Endothelial cell of umbilical vein (primary cell): Measurements from ENCODE around the gene UBASH3A.

Experiments used
- CTCF ChIP-seq, 2 donors: IDR thresholded peaks; 1 replicate in 1 of 2; 2 replicates in 1 of 2; pipeline ENCODE4 v1.5.1; 2011; ENCODE audit warnings: low read length in 2 of 2, mild to moderate bottlenecking in 2 of 2, moderate library complexity in 2 of 2, control low read depth in 1 of 2, inconsistent platforms in 1 of 2, low read depth in 1 of 2; ENCODE audit not compliant: insufficient read depth in 1 of 2; ENCODE audit errors: extremely low read depth in 1 of 2
- EZH2 ChIP-seq: IDR thresholded peaks from 2 replicates; pipeline ENCODE4 v1.6.1; 2012; ENCODE audit warnings: borderline replicate concordance, low read depth, mild to moderate bottlenecking, moderate library complexity, low read length, inconsistent platforms; ENCODE audit not compliant: severe bottlenecking
- MYC ChIP-seq: IDR thresholded peaks from one replicate; pipeline ENCODE4 v1.6.1; 2011; ENCODE audit warnings: mild to moderate bottlenecking, low read depth, low read length
- POLR2A ChIP-seq: IDR thresholded peaks from 2 replicates; pipeline ENCODE4 v1.6.1; 2012; ENCODE audit warnings: low read depth, mild to moderate bottlenecking, control low read depth, low read length
- POLR2AphosphoS5 ChIP-seq: IDR thresholded peaks from 2 replicates; pipeline ENCODE4 v1.6.1; 2012; ENCODE audit warnings: low read depth, mild to moderate bottlenecking, control low read depth, low read length, moderate library complexity; ENCODE audit not compliant: insufficient read depth

GRCh38 chr21:42369821-42370220, 33.9 kb upstream of the UBASH3A start:
- TF ChIP-seq POLR2A (no peak), MYC (no peak), POLR2AphosphoS5 (no peak), CTCF (IDR thresholded peaks at IDR 0.05; ENCODE audit: extremely low read depth in 1 of 2, insufficient read depth in 1 of 2, low read depth in 1 of 2, low read length in 2 of 2) (no peak), EZH2 (no peak)
